MCF 10A (cell line): Measurements from ENCODE around the gene ARHGAP18. TPM values are rescaled to one million over a fixed set of nuclear protein-coding genes. Genes with fewer than 3 reads are reported as not detected.
A peak's percentile ranks its signal among the peaks of the same experiment; 100 is the strongest.

Experiments
- BruUV-seq: library from RNA; stranded (reverse); fragments of 400-500 nt; replicated peaks from 2 replicates; lab custom pipeline; 2021; lab: Mats Ljungman, UMichigan
- CTCF ChIA-PET: fragments of 300-600 bp; sonication (Branson Sonifier 250); formaldehyde crosslinking; extraction: SDS; loops from one replicate; lab custom pipeline; 2021; ENCODE audit warnings: antibody characterized with exemption, inconsistent platforms; lab: Yijun Ruan, JAX
- POLR2A ChIA-PET: fragments of 300-600, 350-650 bp; sonication (Branson Sonifier 250); formaldehyde crosslinking; extraction: SDS; loops from one replicate; lab custom pipeline; 2020; ENCODE audit warnings: antibody characterized with exemption, inconsistent platforms; lab: Yijun Ruan, JAX
- DNase-seq: peaks from one replicate; pipeline ENCODE4 v3.0.0-alpha.2; 2018; ENCODE audit not compliant: unreplicated experiment
- H3K27ac Mint-ChIP-seq: one replicate; pipeline ENCODE4 v1.8.0; 2022; ENCODE audit warnings: mild to moderate bottlenecking, low read depth, mixed read lengths; ENCODE audit not compliant: unreplicated experiment
- H3K27me3 Mint-ChIP-seq: one replicate; pipeline ENCODE4 v1.8.0; 2022; ENCODE audit warnings: mixed read lengths; ENCODE audit not compliant: insufficient read depth, unreplicated experiment
- H3K36me3 Mint-ChIP-seq: one replicate; pipeline ENCODE4 v1.8.0; 2022; ENCODE audit warnings: mild to moderate bottlenecking, moderate library complexity, mixed read lengths; ENCODE audit not compliant: insufficient read depth, unreplicated experiment
- H3K4me1 Mint-ChIP-seq: one replicate; pipeline ENCODE4 v1.8.0; 2022; ENCODE audit warnings: mixed read lengths; ENCODE audit not compliant: insufficient read depth, unreplicated experiment
- H3K4me3 Mint-ChIP-seq: one replicate; pipeline ENCODE4 v1.8.0; 2022; ENCODE audit warnings: mild to moderate bottlenecking, moderate library complexity, mixed read lengths; ENCODE audit not compliant: unreplicated experiment
- H3K9me3 Mint-ChIP-seq: one replicate; pipeline ENCODE4 v1.8.0; 2022; ENCODE audit warnings: mixed read lengths; ENCODE audit not compliant: unreplicated experiment
- CTCF ChIP-seq: fragments of 200-600 bp; IDR thresholded peaks from one replicate; pipeline ENCODE4 v1.8.0; 2022; ENCODE audit warnings: antibody characterized with exemption, mild to moderate bottlenecking; ENCODE audit not compliant: unreplicated experiment
- intact Hi-C: fragments of 100-400 bp; cut with micrococcal nuclease; formaldehyde crosslinking; loops from 2 replicates; pipeline ENCODE4 v1.14.1; 2022
- total RNA-seq: library from RNA; stranded (reverse); gene quantifications from 2 replicates; pipeline ENCODE4 v1.2.3, GENCODE V29; 2022

ARHGAP18 gene
- total RNA-seq, 1 experiment from 2014 or later, result 22.9 TPM

GRCh38 chr6:129753422-129753821 lies 43.4 kb upstream of the ARHGAP18 start:
- no peak overlapping the region for H3K4me3 Mint-ChIP-seq

GRCh38 chr6:129751384-129751783 lies 41.4 kb upstream of the ARHGAP18 start:
- Mint-ChIP-seq H3K36me3 (no peaks in the 10 kb centered on the region), H3K9me3 (no peaks in the 10 kb centered on the region), H3K27ac (no peak overlapping the region), H3K4me1 (peaks cover 28% of the 10 kb centered on the region), H3K4me3 (no peak overlapping the region), H3K27me3 (no peaks in the 10 kb centered on the region)
- no peak for TF ChIP-seq CTCF
- DNase-seq, result no peak
- CTCF ChIA-PET, result interaction anchor here (0.6 to 1.6 kb wide), 5 partner anchors 10 to 236 kb away, joined by 3 to 4 read pairs (median 4); no protein-coding TSS in a partner anchor
- no TSS peak for BruUV-seq
- intact Hi-C loops, result no loop called here
- POLR2A ChIA-PET, result interaction anchor here (2.3 kb wide), 1 partner anchor 250 kb away, joined by 6 read pairs; no protein-coding TSS in a partner anchor

More at GRCh38 chr6:129753422-129753821, 43.4 kb upstream of the ARHGAP18 start:
- H3K36me3 Mint-ChIP-seq, result no peaks in the 10 kb centered on the region
- H3K27ac Mint-ChIP-seq, result no peak overlapping the region
- no peak for DNase-seq
- TF ChIP-seq CTCF, result no peak
- intact Hi-C loops, result no loop called here
- H3K27me3 Mint-ChIP-seq, result no peaks in the 10 kb centered on the region
- H3K9me3 Mint-ChIP-seq, result no peaks in the 10 kb centered on the region
- ChIA-PET POLR2A (no interaction called here), CTCF (interaction anchor here (0.6 to 1.0 kb wide), 2 partner anchors 18 to 117 kb away, joined by 3 to 4 read pairs; no protein-coding TSS in a partner anchor)
- H3K4me1 Mint-ChIP-seq, result peaks cover 26% of the 10 kb centered on the region
- BruUV-seq, result no TSS peak

GRCh38 chr6:129750360-129750759 lies 40.4 kb upstream of the ARHGAP18 start:
- Mint-ChIP-seq H3K9me3 (no peaks in the 10 kb centered on the region), H3K27ac (peak overlapping the region; percentile 87), H3K36me3 (no peaks in the 10 kb centered on the region), H3K4me1 (peaks cover 28% of the 10 kb centered on the region), H3K4me3 (no peak overlapping the region), H3K27me3 (no peaks in the 10 kb centered on the region)
- intact Hi-C loops, result no loop called here
- no peak for DNase-seq
- no peak for TF ChIP-seq CTCF
- ChIA-PET POLR2A (interaction anchor here (0.6 to 3.7 kb wide), 8 partner anchors 14 to 271 kb away, joined by 3 to 34 read pairs (median 4); partner anchors contain the start of gene ARHGAP18), CTCF (interaction anchor here (0.6 to 3.2 kb wide), 12 partner anchors 16 to 249 kb away, joined by 3 to 18 read pairs (median 4); no protein-coding TSS in a partner anchor)
- no TSS peak for BruUV-seq

GRCh38 chr6:129749749-129750120 lies 39.8 kb upstream of the ARHGAP18 start:
- intact Hi-C loops, result loop anchor here (1.0 to 5.0 kb wide), 4 partner anchors 19 to 273 kb away; no protein-coding TSS in a partner anchor
- H3K27me3 Mint-ChIP-seq, result no peaks in the 10 kb centered on the region
- ChIA-PET CTCF (interaction anchor here (0.5 to 3.2 kb wide), 15 partner anchors 15 to 1878 kb away, joined by 3 to 18 read pairs (median 3); partner anchors contain the start of gene MED23), POLR2A (interaction anchor here (0.6 to 3.7 kb wide), 10 partner anchors 14 to 272 kb away, joined by 3 to 34 read pairs (median 4); partner anchors contain the start of gene ARHGAP18)
- DNase-seq, result peak; percentile 84
- H3K27ac Mint-ChIP-seq, result peak overlapping the region; percentile 87
- no peaks in the 10 kb centered on the region for H3K36me3 Mint-ChIP-seq
- no peak for TF ChIP-seq CTCF
- BruUV-seq, result no TSS peak
- H3K9me3 Mint-ChIP-seq, result no peaks in the 10 kb centered on the region
- peak overlapping the region; percentile 35 for H3K4me3 Mint-ChIP-seq
- H3K4me1 Mint-ChIP-seq, result peaks cover 31% of the 10 kb centered on the region
